ENCODE data around the gene ANKRD2. TPM values are rescaled to one million over a fixed set of nuclear protein-coding genes. Genes with fewer than 3 reads are reported as not detected.
A peak's percentile ranks its signal among the peaks of the same experiment; 100 is the strongest.

Gene ANKRD2
- total RNA-seq, 1 experiment from 2014 or later = 5.8 TPM

GRCh38 chr10:97597778-97598177, 25.2 kb downstream of the ANKRD2 start:
- no peak for TF ChIP-seq CTCF (IDR thresholded peaks at IDR 0.05; ENCODE audit: unreplicated experiment)
- Mint-ChIP-seq H3K9me3 (ENCODE audit: unreplicated experiment) (no peaks in the 10 kb centered on the region), H3K4me1 (ENCODE audit: insufficient read depth, unreplicated experiment) (peaks cover 34% of the 10 kb centered on the region), H3K27ac (ENCODE audit: low read depth, unreplicated experiment) (peak overlapping the region; percentile 70), H3K4me3 (ENCODE audit: unreplicated experiment) (no peak overlapping the region), H3K36me3 (ENCODE audit: insufficient read depth, unreplicated experiment) (peaks cover 6% of the 10 kb centered on the region), H3K27me3 (ENCODE audit: insufficient read depth, unreplicated experiment) (no peaks in the 10 kb centered on the region)
- DNase-seq (ENCODE audit: unreplicated experiment) = no peak
- BruUV-seq (replicated peaks) = no TSS peak
- ChIA-PET CTCF (interaction anchor here (0.9 to 4.6 kb wide), 6 partner anchors 10 to 47 kb away, joined by 3 to 35 read pairs (median 3); partner anchors contain the start of gene ANKRD2), POLR2A (interaction anchor here (0.7 to 3.1 kb wide), 8 partner anchors 11 to 266 kb away, joined by 3 to 17 read pairs (median 5); partner anchors contain the start of genes HOGA1 and PI4K2A)
- intact Hi-C loops (cut with micrococcal nuclease) = no loop called here

GRCh38 chr10:97598407-97599271, 26.1 kb downstream of the ANKRD2 start:
- CTCF ChIA-PET = interaction anchor here (0.6 to 4.6 kb wide), 6 partner anchors 9 to 176 kb away, joined by 3 to 35 read pairs (median 4); partner anchors contain the start of gene ANKRD2
- Mint-ChIP-seq H3K27me3 (ENCODE audit: insufficient read depth, unreplicated experiment) (no peaks in the 10 kb centered on the region), H3K4me1 (ENCODE audit: insufficient read depth, unreplicated experiment) (peaks cover 35% of the 10 kb centered on the region), H3K36me3 (ENCODE audit: insufficient read depth, unreplicated experiment) (peaks cover 7% of the 10 kb centered on the region), H3K4me3 (ENCODE audit: unreplicated experiment) (no peak overlapping the region), H3K9me3 (ENCODE audit: unreplicated experiment) (no peaks in the 10 kb centered on the region), H3K27ac (ENCODE audit: low read depth, unreplicated experiment) (peak overlapping the region; percentile 70)
- intact Hi-C loops (cut with micrococcal nuclease) = no loop called here
- POLR2A ChIA-PET = interaction anchor here (0.7 to 3.1 kb wide), 6 partner anchors 10 to 267 kb away, joined by 3 to 17 read pairs (median 6); partner anchors contain the start of genes HOGA1 and PI4K2A
- DNase-seq (ENCODE audit: unreplicated experiment) = no peak
- BruUV-seq (replicated peaks) = no TSS peak
- no peak for TF ChIP-seq CTCF (IDR thresholded peaks at IDR 0.05; ENCODE audit: unreplicated experiment)

GRCh38 chr10:97599272-97599619, 26.7 kb downstream of the ANKRD2 start:
- Mint-ChIP-seq H3K9me3 (ENCODE audit: unreplicated experiment) (no peaks in the 10 kb centered on the region), H3K4me3 (ENCODE audit: unreplicated experiment) (no peak overlapping the region), H3K4me1 (ENCODE audit: insufficient read depth, unreplicated experiment) (peaks cover 35% of the 10 kb centered on the region), H3K36me3 (ENCODE audit: insufficient read depth, unreplicated experiment) (peaks cover 7% of the 10 kb centered on the region), H3K27ac (ENCODE audit: low read depth, unreplicated experiment) (no peak overlapping the region), H3K27me3 (ENCODE audit: insufficient read depth, unreplicated experiment) (no peaks in the 10 kb centered on the region)
- TF ChIP-seq CTCF (IDR thresholded peaks at IDR 0.05; ENCODE audit: unreplicated experiment) = no peak
- POLR2A ChIA-PET = interaction anchor here (1.6 to 3.1 kb wide), 4 partner anchors 9 to 25 kb away, joined by 5 to 17 read pairs (median 9); partner anchors contain the start of gene HOGA1
- intact Hi-C loops (cut with micrococcal nuclease) = no loop called here
- DNase-seq (ENCODE audit: unreplicated experiment) = no peak
- no TSS peak for BruUV-seq (replicated peaks)
- CTCF ChIA-PET = interaction anchor here (0.9 to 4.6 kb wide), 3 partner anchors 9 to 177 kb away, joined by 3 to 35 read pairs (median 10); no protein-coding TSS in a partner anchor

GRCh38 chr10:97600616-97601015, 28.0 kb downstream of the ANKRD2 start:
- ChIA-PET POLR2A (no interaction called here), CTCF (interaction anchor here (0.5 to 1.1 kb wide), 5 partner anchors 9 to 67 kb away, joined by 3 to 5 read pairs (median 4); partner anchors contain the start of gene ANKRD2)
- no TSS peak for BruUV-seq (replicated peaks)
- no peaks in the 10 kb centered on the region for H3K9me3 Mint-ChIP-seq (ENCODE audit: unreplicated experiment)
- TF ChIP-seq CTCF (IDR thresholded peaks at IDR 0.05; ENCODE audit: unreplicated experiment) = no peak
- no peak overlapping the region for H3K4me3 Mint-ChIP-seq (ENCODE audit: unreplicated experiment)
- H3K36me3 Mint-ChIP-seq (ENCODE audit: insufficient read depth, unreplicated experiment) = peaks cover 7% of the 10 kb centered on the region
- peaks cover 35% of the 10 kb centered on the region for H3K4me1 Mint-ChIP-seq (ENCODE audit: insufficient read depth, unreplicated experiment)
- H3K27ac Mint-ChIP-seq (ENCODE audit: low read depth, unreplicated experiment) = peak overlapping the region; percentile 42
- no peaks in the 10 kb centered on the region for H3K27me3 Mint-ChIP-seq (ENCODE audit: insufficient read depth, unreplicated experiment)
- no peak for DNase-seq (ENCODE audit: unreplicated experiment)
- intact Hi-C loops (cut with micrococcal nuclease) = no loop called here
